Right lobe of liver (tissue), 4 donors: ENCODE data around the gene ANKRD55.

ENCODE experiments used
- POLR2A ChIP-seq: fragments of 450-650 bp; IDR thresholded peaks from one replicate; pipeline ENCODE4 v1.6.1; 2017; ENCODE audit warnings: antibody characterized with exemption, mild to moderate bottlenecking
- TF ChIP-seq, protein P1 (sequence below), 4 donors: fragments of 200-600 bp in 3 of 4; fragments of 450-650 bp in 1 of 4; IDR thresholded peaks; one replicate each; pipeline versions ENCODE4 v1.5.1 to v1.8.0; 2016 to 2022; ENCODE audit warnings: antibody characterized with exemption in 4 of 4, mild to moderate bottlenecking in 2 of 4
- donor health status: DM: no; HTN: no; CAD: no.
- donor health status: DM: no; HTN: no; CAD: no.
- donor health status: DM: no; HTN: yes; CAD: no.

- TF ChIP-seq, protein P1, sequence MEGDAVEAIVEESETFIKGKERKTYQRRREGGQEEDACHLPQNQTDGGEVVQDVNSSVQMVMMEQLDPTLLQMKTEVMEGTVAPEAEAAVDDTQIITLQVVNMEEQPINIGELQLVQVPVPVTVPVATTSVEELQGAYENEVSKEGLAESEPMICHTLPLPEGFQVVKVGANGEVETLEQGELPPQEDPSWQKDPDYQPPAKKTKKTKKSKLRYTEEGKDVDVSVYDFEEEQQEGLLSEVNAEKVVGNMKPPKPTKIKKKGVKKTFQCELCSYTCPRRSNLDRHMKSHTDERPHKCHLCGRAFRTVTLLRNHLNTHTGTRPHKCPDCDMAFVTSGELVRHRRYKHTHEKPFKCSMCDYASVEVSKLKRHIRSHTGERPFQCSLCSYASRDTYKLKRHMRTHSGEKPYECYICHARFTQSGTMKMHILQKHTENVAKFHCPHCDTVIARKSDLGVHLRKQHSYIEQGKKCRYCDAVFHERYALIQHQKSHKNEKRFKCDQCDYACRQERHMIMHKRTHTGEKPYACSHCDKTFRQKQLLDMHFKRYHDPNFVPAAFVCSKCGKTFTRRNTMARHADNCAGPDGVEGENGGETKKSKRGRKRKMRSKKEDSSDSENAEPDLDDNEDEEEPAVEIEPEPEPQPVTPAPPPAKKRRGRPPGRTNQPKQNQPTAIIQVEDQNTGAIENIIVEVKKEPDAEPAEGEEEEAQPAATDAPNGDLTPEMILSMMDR (IDR thresholded peaks at IDR 0.05): no peak
- TF ChIP-seq POLR2A: no peak
These were observed 117.5 kb downstream of the ANKRD55 start for GRCh38 chr5:56115589-56115988.
